ENCODE data around the gene HBP1. TPM values are rescaled to one million over a fixed set of nuclear protein-coding genes. Genes with fewer than 3 reads are reported as not detected.

The HBP1 gene
- total and polyA plus RNA-seq, 8 donors = 47.9 to 181 (median 125) TPM

GRCh38 chr7:107180378-107180777 is 11.6 kb downstream of the HBP1 start:
- intact Hi-C loops (cut with DNase I) = no loop called here
- ATAC-seq (peak; percentile 82), DNase-seq (peak in 2 of 4 donors; percentile 53 to 54)
- Histone ChIP-seq H3K36me3 (peaks cover 0 to 56% of the 10 kb centered on the region in 2 donors), H3K27ac (peak overlapping the region; percentile 22 to 47), H3K9me3 (no peaks in the 10 kb centered on the region), H3K4me1 (peaks cover 0 to 26% of the 10 kb centered on the region in 2 donors), H3K4me3 (no peak overlapping the region), H3K27me3 (no peaks in the 10 kb centered on the region)
- TF ChIP-seq CTCF (IDR thresholded peaks at IDR 0.05) = no peak

DNA sequence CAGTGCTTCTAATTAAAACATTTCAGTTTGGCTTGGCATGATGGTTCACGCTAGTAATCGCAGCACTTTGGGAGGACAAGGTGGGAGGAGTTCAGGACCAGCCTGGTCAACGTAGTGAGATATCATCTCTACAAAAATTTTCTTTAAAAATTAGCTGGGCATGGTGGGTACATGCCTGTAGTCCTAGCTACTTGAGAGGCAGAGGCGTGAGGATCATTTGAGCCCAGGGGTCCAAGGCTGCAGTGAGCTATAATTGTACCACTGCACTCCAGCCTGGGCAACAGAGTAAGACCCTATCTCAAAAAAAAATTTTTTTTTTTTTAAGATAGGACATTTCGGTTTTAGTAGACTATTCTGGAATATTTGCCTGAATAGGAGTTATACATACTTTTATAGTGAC is 12.4 kb downstream of the HBP1 start:
- intact Hi-C loops (cut with DNase I) = no loop called here
- Histone ChIP-seq H3K9me3 (no peaks in the 10 kb centered on the region), H3K36me3 (peaks cover 0 to 64% of the 10 kb centered on the region in 2 donors), H3K4me3 (no peak overlapping the region), H3K27ac (peak overlapping the region in 1 of 2 donors; percentile 47), H3K4me1 (peaks cover 0 to 25% of the 10 kb centered on the region in 2 donors), H3K27me3 (no peaks in the 10 kb centered on the region)
- ATAC-seq (no peak), DNase-seq (no peak)
- no peak for TF ChIP-seq CTCF (IDR thresholded peaks at IDR 0.05)

GRCh38 chr7:107185716-107186115 is 16.9 kb downstream of the HBP1 start:
- ATAC-seq (no peak), DNase-seq (no peak)
- no peak for TF ChIP-seq CTCF (IDR thresholded peaks at IDR 0.05)
- Histone ChIP-seq H3K27me3 (no peaks in the 10 kb centered on the region), H3K4me3 (no peak overlapping the region), H3K9me3 (no peaks in the 10 kb centered on the region), H3K36me3 (peaks cover 4 to 99% of the 10 kb centered on the region in 2 donors), H3K4me1 (peaks cover 0 to 4% of the 10 kb centered on the region in 2 donors), H3K27ac (no peak overlapping the region)
- intact Hi-C loops (cut with DNase I) = no loop called here

DNA sequence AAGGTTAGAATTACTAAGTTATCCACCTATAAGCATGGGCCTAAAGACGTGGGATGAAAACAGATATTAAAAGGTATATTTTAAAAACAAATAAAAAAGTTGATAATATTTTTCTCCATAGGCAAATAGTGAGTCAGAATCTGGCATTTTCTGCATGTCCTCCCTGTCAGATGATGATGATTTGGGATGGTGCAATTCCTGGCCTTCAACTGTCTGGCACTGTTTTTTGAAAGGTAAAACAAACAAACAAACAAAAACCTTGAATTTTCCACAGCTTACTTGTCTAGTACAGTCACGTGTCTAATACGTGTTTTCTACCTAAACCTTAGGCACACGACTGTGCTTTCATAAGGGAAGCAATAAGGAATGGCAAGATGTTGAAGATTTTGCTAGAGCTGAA is 17.4 kb downstream of the HBP1 start:
- intact Hi-C loops (cut with DNase I) = no loop called here
- H3K9me3 ChIP-seq = no peaks in the 10 kb centered on the region
- no peak overlapping the region for H3K4me3 ChIP-seq
- no peak for ATAC-seq
- peaks cover 4 to 99% of the 10 kb centered on the region in 2 donors for H3K36me3 ChIP-seq
- no peak for TF ChIP-seq CTCF (IDR thresholded peaks at IDR 0.05)
- no peak for DNase-seq
- no peaks in the 10 kb centered on the region for H3K27me3 ChIP-seq
- no peak overlapping the region for H3K27ac ChIP-seq
- no peaks in the 10 kb centered on the region for H3K4me1 ChIP-seq

- H3K4me1 ChIP-seq = no peaks in the 10 kb centered on the region
- H3K36me3 ChIP-seq = peaks cover 4 to 98% of the 10 kb centered on the region in 2 donors
- no peak for TF ChIP-seq CTCF (IDR thresholded peaks at IDR 0.05)
- DNase-seq (no peak), ATAC-seq (no peak)
- H3K9me3 ChIP-seq = no peaks in the 10 kb centered on the region
- H3K27ac ChIP-seq = no peak overlapping the region
- H3K4me3 ChIP-seq = no peak overlapping the region
- intact Hi-C loops (cut with DNase I) = no loop called here
- no peaks in the 10 kb centered on the region for H3K27me3 ChIP-seq
Observed at GRCh38 chr7:107187774-107188173, 19.0 kb downstream of the HBP1 start.

Measured in left lung (tissue), 10 donors.